Activated T-cell treated with anti-CD3 and anti-CD28 coated beads for 1 hour (primary cell): ENCODE results near the gene TIMM9.
"Not testable (repeated sequence)": the region's sequence is repeated elsewhere in the genome, so short reads cannot be mapped to it uniquely, and the experiment has no call there.

Experiments used
- DNase-seq: peaks from one replicate; pipeline ENCODE4 v3.0.0-alpha.2; 2020; ENCODE audit warnings: low read depth

TIMM9 gene, protein sequence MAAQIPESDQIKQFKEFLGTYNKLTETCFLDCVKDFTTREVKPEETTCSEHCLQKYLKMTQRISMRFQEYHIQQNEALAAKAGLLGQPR

DNA sequence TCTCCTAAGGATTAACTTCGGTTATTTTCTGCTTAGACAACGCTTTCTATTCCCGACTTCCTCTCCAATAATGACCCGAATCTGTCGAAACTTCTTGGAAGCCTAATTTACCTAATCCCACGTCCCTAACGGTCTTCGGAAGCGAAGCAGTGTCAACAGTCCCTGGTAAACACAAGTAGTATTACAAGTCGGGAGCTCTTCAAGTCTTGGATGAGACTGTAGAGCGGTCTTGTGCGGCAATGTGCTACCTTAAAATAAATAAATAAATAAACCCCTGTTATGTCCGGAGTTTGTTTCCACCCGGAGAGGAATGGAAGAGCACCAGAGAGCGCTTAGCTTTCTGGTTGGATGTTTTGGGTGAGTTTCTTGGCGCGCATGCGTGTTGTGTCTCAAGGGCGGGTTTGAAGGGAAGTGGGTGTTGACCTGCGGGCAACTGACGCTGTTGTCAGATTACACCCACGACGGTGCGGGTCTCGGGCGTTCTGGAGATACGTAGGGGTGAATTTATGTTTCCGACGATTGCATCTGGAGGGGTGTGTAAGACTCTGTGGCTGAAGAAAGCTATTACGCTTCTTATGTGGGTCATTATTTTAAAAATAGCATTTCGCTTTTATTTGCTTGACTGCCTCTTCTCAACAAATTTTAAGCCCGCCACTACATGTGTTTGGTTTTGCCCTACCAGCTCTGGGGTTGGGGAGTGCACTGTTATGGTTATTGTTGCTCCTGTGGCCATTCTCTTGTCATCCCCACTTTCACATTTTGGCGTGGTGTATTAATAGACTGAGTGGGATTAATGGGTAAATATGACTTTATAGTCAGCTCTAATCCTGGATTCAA lies at the start of gene TIMM9, which contains the start of gene KIAA0586:
Gene TIMM9, minus strand, starts transcription at position 251 of the 837 bp plus-strand sequence. CDS start 15,586 bp downstream, outside the sequence.
Gene KIAA0586, plus strand, starts transcription at position 439 of the 837 bp plus-strand sequence. CDS start 546 bp downstream, outside the sequence.
- DNase-seq, result peak; percentile 91

DNA sequence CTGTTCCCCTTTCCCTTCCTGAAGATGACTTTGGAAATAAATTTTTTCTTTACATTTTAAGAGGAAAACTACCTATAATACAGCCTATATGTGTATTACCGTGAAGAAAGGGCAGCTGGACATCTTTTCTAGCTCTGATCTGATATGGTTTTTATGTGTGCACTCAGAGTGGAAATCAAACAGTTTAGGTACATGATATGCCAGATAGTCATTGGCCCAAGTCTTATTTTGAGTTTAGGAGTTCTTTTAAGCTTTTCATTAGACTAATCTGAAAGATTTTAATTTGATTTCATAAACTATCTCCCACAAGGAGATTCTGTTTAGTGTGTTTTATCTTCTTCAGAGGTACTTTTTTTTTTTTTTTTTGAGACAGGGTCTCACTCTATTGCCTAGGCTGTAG lies 49.0 kb upstream of the TIMM9 start:
- DNase-seq, result no peak

DNA sequence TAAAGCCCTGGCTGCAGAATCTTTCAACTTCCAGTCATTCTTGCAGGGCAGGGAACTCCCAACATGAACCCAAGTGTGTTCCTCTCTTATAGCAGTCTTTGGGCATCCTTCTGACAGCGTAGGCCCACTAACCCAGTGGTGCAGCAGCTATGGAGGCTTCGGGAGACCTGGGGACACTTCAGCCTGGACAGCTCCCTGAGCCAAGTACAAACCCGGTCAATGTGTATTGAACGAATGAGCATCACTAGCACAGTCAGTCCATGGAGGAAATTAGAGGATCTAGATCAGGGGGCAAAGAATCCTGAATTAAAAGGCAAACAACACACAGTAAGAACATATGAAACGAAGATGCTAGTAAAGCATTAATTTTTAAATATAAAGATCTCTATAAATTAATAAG lies 42.0 kb upstream of the TIMM9 start:
- DNase-seq, result no peak

DNA sequence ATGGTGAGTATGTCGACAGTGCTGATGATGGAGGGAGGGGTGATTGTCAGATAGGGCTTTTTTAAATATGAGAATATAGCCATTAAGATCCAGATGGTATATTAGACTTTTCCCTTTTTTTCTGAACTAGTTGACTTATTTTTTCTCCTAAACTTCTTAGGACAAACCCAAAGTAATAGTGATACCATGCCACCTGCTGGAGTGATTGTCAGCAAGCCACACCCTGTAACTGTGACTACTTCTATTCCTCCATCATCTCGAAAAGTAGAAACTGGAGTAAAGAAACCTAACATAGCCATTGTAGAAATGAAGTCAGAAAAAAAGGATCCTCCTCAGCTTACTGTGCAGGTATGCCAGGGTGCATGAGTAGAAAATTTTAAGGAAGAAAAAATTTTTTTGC lies 40.2 kb upstream of the TIMM9 start:
- no peak for DNase-seq

DNA sequence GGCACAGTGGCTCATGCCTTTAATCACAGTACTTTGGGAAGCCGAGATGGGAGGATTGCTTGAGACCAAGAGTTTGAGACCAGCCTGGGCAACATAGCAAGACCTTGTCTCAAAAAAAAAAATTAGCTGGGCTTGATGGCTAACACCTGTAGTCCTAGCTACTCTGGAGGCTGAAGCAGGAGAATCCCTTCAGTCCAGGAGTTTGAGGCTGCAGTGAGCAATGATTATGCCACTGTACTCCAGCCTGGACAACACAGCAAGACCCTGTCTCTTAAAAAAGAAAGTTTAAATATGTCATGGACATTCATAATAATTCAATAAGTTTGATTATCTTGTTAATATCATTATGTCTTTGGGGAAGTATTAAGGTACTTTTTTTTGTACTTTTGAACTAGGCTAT lies 39.1 kb upstream of the TIMM9 start:
- no peak for DNase-seq

DNA sequence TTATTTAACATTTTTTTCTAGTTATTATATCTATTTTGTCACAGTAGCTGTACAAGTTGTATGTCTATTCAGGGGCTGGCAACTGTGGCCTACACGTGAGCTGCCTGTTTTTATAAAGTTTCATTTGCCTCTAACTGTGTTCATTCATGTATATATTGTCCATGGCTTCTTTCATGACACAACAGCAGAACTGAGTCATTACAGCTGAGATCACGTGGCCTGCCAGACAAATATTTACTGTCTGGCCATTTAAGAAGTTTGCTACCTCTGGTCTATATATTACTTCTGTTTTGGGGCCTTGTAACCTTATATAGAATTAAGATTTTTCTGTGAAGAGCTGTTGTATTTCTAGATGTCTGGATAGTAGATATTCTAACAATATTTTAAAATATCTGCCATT lies 38.1 kb upstream of the TIMM9 start:
- DNase-seq, result no peak

DNA sequence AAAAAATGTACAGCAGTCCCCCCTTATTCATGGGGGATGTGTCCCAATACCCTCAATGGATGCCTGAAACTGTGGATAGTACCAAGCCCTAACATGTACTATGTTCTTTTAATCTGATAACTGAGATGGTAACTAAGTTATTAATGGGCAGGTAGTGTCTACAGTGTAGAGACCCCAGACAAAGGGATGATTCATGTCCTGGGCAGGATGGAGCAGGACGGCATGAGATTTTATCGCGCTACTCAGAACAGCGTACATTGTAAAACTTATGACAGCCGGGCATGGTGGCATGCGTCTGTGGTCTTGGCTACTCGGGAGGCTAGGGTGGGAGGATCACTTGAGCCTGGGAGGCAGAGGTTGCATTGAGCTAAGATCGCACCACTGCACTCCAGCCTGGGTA lies 37.3 kb upstream of the TIMM9 start:
- DNase-seq, result no peak

DNA sequence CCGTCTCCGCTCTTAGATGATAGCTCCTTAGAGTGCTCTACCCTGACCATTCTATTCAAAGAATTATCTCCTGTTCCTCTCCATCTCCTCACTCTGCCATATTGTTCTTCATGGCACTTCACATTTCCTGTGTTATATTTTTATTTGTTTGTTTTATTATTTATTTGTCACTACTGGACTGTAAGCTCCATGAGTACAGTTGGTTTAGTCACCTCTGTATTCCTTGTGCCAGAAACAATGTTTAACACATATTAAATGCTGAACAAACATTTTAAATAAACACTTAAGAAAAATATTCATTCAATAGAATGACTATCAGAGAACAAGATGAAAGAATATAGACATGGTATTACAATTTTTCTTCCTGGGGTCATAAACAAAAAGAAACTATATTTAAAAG lies 35.8 kb upstream of the TIMM9 start:
- DNase-seq, result no peak

DNA sequence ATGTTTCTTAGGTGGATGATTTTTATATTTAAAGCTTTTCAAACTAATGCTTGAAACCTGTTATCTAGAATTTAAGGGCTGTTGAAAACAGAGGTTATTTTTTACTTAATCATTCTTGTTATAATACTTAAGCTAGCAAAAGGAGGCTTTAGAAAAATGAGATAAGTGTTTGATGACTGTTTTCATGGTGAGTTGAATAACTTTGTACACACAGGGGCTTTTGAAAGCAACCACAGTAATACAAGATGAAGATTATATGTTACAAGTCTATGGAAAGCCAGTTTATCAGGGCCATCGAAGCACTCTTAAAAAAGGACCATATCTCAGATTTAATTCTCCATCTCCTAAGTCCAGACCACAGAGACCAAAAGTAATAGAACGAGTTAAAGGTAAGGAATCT lies 33.4 kb upstream of the TIMM9 start:
- DNase-seq, result no peak

DNA sequence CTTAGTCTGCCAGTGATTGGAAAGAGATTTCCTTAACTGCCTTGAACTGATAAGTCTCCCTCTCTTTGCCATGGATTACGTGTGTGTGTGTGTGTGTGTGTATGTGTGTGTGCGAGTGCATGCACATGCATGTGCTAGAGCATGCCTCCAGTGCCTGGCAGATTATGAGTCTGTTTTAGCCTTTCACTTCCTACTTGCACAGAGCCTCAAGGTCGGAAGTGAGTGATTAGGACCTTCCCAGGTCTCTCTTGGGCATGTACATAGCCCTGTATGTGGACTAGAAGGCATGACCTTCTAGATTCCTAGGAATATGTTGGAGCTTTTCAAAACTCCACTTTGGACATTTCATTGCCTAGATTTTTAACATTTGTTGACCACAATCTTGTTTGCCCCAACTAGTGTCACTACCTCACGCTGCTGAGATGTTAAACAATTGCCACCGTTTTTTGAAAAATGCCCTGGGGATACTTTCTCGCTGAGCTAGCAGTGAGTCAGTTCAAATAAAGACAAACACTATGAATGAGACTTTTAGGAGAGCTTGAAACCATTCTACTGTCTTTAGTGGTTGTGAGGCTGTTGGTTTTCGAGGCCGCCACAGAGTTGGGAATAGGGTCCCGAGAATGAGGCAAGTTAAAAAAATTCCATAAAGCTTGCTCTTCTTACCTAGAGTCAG lies 28.4 kb upstream of the TIMM9 start:
- DNase-seq, result no peak

DNA sequence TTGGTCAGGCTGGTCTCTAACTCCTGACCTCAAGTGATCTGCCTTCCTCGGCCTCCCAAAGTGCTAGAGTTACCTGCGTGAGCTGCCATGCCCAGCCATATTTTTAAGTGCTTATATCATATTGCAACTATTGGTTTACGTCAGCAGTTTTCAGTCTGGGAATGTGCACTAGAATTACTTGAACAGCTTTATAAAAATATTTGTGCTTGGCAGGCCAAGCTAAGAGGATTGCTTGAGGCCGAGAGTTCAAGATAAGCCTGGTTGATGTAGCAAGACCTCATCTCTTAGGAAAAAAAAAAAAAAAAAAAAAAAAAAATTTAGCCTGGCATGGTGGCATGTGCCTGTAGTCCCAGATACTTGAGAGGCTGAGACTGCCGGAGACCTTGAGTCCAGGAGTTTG lies 17.3 kb upstream of the TIMM9 start:
- DNase-seq, result no peak

DNA sequence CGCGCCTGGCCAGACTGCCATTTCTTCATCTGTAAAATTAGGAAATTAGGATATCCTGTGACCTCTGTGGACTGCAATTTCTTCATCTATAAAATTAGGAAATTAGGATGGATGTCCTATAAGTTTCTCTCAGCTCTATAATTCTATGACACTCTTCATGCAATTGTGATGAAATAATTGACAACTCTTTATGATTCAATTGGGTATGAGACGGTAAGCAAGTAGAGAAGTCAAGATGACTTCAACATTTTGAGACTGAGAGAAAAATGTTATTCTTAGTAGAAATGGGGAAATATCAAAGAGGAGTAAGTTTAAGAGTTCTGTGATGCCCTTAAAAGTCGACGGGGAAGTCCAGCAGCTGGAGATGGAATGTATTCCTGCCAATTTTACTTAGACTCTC lies 12.1 kb upstream of the TIMM9 start:
- DNase-seq, result no peak

DNA sequence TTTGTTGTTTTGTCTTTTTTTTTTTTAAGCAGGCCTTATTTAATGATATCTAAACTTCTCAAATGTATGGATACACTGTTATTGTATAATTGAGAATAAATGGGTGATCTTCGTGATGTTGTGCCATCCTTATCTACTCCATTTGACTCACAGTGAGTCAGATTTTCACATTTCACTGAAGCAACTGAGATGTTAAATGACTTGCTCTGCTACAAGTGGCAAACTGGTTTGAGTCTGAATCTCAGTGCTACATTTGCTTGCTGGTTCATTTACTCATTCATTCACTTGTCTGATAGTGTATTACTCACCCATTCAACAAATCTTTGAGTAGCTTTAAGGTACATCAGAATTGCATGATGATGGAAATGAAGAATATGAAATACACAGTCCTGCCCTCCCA lies 2.8 kb upstream of the TIMM9 start:
- DNase-seq, result no peak

DNA sequence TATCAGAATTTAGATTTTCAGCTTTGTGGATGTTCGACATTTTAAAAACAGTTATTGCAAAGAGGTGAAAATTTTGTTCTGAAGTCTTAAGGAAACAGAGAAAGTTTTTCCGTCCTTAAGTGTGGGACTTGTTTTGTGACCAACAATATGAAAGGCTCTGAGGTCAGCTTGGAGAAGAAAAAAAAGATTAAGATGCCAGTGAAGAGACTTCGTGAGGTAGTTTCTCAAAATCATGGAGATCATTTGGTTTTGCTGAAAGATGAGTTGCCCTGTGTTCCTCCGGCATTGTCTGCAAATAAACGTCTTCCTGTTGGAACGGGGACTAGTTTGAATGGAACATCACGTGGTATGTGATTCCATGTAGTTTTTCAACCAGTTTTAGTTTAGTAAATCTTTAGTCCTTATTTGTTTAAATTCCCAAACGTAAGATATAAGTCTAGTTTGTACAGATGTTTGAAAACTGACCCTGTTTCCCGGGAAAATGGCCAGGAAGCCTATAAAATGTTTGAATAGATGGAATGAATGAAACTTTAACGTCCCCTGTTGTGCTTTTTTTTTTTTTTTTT lies 870 bp upstream of the TIMM9 start:
- no peak for DNase-seq

DNA sequence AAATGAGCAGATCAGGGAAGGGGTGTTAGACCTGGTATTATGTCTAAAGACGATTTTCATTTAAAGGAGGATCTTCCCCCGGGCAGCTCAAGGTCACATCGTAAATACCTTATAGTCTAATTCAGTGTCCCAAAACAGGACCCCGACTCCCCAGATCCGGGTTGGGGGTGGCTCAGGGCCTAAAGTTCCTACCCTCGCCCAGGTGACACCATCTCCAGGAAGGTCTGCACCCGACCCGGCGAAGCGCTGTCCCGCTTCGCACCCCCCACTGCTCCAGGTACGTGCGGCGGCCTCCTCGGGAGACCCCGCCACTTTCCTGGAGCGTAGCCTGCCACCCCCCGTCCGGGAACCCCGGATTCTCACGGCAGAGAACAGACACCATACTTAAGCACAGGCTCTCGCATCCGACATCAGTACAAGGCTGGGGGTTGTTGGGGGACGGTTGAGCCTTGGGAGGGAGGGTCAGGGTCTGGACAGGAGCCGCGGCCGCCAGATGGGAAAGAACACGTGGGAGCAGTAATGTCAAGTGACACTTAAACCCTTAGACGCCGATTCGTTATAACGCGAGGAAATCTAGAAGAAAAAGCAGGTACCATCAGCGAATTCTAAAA lies 556 bp downstream of the TIMM9 start:
- peak; percentile 25 for DNase-seq

DNA sequence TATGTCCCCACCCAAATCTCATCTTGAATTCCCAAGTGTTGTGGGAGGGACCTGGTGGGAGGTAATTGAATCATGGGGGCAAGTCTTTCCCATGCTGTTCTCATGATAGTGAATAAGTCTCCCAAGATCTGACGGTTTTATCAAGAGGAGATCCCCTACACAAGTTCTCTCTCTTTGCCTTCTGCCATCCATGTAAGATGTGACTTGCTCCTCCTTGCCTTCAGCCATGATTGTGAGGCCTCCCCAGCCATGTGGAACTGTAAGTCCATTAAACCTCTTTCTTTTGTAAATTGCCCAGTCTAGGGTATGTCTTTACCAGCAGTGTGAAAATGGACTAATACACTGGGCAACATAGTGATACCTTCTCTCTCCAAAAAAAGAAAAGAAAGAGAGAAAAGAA lies 10.4 kb downstream of the TIMM9 start:
- not testable (repeated sequence) for DNase-seq

DNA sequence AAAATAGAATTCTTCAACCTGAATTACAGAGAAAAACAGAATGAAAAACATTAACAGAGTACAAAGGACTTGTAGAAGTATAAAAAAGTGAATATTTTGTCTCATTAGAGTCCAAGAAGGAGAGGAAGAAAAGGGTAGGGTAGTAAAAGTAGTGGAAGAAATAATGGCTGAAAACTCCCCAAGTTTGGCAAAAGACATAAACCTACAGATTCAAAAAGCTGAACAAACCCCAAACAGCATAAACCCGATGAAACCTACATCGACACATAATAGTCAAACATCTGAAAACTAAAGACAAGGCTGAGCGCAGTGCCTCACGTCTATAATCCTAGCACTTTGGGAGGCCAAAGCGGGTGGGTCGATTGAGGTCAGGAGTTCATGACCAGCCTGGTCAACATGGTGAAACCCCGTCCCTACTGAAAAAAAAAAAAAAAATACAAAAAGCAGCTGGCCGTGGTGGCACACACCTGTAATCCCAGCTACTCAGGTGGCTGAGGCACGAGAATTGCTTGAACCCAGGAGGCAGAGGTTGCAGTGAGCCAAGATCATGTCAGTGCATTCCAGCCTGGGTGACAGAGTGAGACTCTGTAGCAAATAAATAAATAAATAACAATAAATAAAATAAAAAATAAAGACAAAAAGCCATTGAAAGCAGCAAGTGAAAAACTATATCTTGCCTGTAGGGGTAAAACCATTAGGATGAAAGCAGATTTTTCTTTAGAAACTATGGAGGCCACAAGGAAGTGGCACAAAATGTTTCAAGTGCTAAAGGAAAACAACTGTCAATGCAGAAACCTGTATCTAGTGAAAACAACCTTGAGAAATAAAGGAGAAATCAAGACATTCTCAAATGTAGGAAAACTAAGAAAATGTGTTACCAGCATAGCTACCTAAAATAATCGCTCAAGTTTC lies 11.4 kb downstream of the TIMM9 start:
- no peak for DNase-seq

DNA sequence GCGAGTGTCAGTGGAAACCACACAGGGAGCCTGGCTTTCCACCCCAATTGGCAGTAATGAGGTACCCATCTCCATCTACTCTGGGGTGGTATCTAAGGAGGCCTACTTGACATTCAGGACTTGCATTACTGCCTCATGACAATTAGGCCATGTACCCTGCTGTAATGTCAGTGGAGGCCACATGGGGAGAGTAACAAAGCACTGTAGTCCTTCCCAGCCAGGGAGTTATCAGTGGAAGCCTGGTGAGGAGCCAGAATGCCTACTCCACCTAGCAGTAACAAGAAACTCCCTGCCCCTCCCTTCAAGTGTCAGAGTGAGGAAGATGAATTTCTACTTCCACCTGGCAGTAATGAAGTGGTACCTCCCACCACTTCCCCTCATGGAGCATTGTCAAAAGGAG lies 12.5 kb downstream of the TIMM9 start:
- DNase-seq, result no peak

DNA sequence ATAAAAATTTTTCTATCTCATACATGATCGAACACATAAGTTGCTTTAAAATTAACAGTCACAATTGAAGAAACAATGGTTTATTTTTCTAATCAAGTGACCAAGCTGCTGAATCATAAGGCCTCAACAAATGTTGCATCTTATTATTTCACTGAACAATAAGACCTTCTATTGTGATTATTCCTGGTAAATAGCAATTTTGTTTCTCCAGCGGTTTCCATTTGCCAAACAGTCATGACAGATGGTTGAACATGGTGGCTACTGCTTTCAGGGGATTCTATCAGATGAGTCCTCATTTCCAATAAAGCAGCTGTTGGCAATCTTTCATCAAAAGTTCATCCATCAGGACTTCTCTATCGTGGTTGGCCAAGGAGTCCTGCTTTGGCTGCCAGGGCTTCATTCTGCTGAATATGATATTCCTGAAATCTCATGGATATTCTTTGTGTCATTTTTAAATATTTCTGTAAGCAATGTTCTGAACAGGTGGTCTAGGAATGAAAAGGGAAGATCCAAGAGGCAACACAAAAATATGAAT lies 18.6 kb downstream of the TIMM9 start:
- no peak for DNase-seq

DNA sequence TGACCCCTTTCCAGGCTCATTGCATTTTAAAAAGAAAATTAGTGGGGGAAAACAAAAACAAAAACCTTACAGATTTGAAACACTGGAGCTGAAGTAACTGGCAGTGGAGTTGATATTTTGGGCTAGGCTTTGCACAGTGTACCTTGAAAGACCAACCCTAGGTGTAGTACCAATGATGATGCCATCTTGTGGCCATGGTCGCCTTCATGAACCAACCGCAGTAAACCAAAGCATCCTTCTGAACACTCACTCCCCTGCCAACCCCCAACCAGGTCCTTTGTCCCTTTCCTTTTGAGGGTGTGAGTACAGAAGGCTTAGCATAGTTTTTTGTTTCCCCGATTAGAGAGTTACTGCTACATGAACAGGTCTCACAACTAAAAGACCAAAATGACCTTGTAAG lies 25.7 kb downstream of the TIMM9 start:
- no peak for DNase-seq

DNA sequence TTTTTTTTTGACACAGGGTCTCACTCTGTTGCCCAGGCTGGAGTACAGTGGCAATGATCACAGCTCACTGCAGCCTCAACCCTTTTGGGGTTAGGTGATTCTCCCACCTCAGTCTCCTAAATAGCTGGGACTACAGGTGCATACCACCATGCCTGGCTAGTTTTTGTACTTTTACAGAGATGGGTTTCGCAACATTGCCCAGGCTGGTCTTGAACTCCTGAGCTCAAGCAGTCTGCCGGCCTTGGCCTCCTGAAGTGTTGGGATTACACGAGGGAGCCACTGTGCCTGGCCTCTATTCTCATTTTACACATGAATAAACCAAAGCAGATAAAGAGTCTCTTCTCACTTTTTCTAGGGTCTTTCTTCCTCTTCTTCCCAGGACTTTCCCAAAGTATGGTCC lies 28.4 kb downstream of the TIMM9 start:
- no peak for DNase-seq
